Measurements from ENCODE around the gene MCOLN3. TPM values are rescaled to one million over a fixed set of nuclear protein-coding genes. Genes with fewer than 3 reads are reported as not detected.

Gene MCOLN3
- total and polyA plus RNA-seq, 2 of the 4 experiments (the other 2 are of a cell fraction): 0.03 TPM; not detected in 1

GRCh38 chr1:85068846-85069245 is 20.5 kb upstream of the MCOLN3 start:
- Histone ChIP-seq H3K4me1 (ENCODE audit: control insufficient read depth, insufficient read depth, low read length) (no peaks in the 10 kb centered on the region), H2BK15ac (ENCODE audit: low read depth, low read length) (no peak overlapping the region), H4K91ac (ENCODE audit: insufficient read depth, low read depth, low read length) (no peak overlapping the region), H3K23ac (ENCODE audit: low read depth, low read length) (no peak overlapping the region), H2AK5ac (ENCODE audit: low read depth, low read length) (no peak overlapping the region), H2BK120ac (ENCODE audit: low read depth, low read length) (no peak overlapping the region), H3K27ac (ENCODE audit: insufficient read depth, low read length) (no peak overlapping the region), H3K79me1 (ENCODE audit: low read depth in 1 of 2, low read length in 2 of 2) (no peaks in the 10 kb centered on the region), H3K4me3 (ENCODE audit: insufficient read depth, low read depth, low read length) (no peak overlapping the region), H3K4ac (ENCODE audit: low read depth, low read length) (no peak overlapping the region), H2AFZ (replicated peaks; ENCODE audit: low read length, poor library complexity) (no peak overlapping the region), H4K5ac (ENCODE audit: low read depth, low read length) (no peak overlapping the region), H3K36me3 (ENCODE audit: control insufficient read depth, insufficient read depth, low read length) (no peaks in the 10 kb centered on the region), H2BK5ac (ENCODE audit: low read depth, low read length, poor library complexity, severe bottlenecking) (no peak overlapping the region), H3K18ac (ENCODE audit: low read depth, low read length) (no peak overlapping the region), H3K27me3 (ENCODE audit: control insufficient read depth, insufficient read depth, low read length) (peaks cover 4% of the 10 kb centered on the region), H3K56ac (ENCODE audit: extremely low read depth, insufficient read depth, low read length) (no peak overlapping the region), H3K14ac (replicated peaks; ENCODE audit: low read depth, low read length) (no peak overlapping the region), H3K4me2 (ENCODE audit: low read depth, low read length) (no peak overlapping the region), H3K9me3 (ENCODE audit: control insufficient read depth, insufficient read depth, low read length) (0 out of 2 replicates have a peak, but pooled peaks cover 2% of the 10 kb centered on the region), H2BK20ac (ENCODE audit: low read depth, low read length) (no peak overlapping the region), H4K8ac (ENCODE audit: low read depth in 2 of 2, low read length in 2 of 2) (no peak overlapping the region), H2AK9ac (replicated peaks; ENCODE audit: low read depth, low read length, poor library complexity) (no peak overlapping the region), H4K20me1 (ENCODE audit: insufficient read depth, low read length) (no peaks in the 10 kb centered on the region), H3K9ac (ENCODE audit: low read depth, low read length) (no peak overlapping the region), H3K9me1 (ENCODE audit: insufficient read depth, low read length) (no peaks in the 10 kb centered on the region)
- TF ChIP-seq POLR2A (IDR thresholded peaks at IDR 0.05; ENCODE audit: low read depth, low read length) (no peak), MAFK (IDR thresholded peaks at IDR 0.05; ENCODE audit: low read depth, low read length) (no peak)
- no CpG with 5 or more reads among the region's 2 CpGs for WGBS, 2 experiments (ENCODE audit: extremely low coverage in 2 of 2, insufficient read length in 1 of 2)
- ChIA-PET POLR2A (ENCODE audit: unreplicated experiment) (no interaction called here), CTCF (no interaction called here)
- dilution Hi-C loops (cut with HindIII; ENCODE audit: low sequenced_read_pairs, unreplicated experiment): no loop called here
- no peak for DNase-seq
- in situ Hi-C loops (cut with MboI; ENCODE audit: low sequenced_read_pairs): no loop called here
- intact Hi-C loops (cut with micrococcal nuclease): no loop called here
- BruUV-seq (replicated peaks): no TSS peak
- ATAC-seq (ENCODE audit: low read depth): no peak

Measured in IMR-90 (cell line).